Body of pancreas (tissue), 4 donors: ENCODE data around the gene ST14. TPM values are rescaled to one million over a fixed set of nuclear protein-coding genes. Genes with fewer than 3 reads are reported as not detected.

Experiments
- ATAC-seq: fragments of 150-250 bp; one replicate; pipeline ENCODE4 v1.9.1; 2016
- DNase-seq, 4 donors: peaks; one replicate each; pipeline ENCODE4 v3.0.0-alpha.2; 2019
- H3K27ac ChIP-seq, 4 donors: fragments of 200-600 bp; sonication (generic); 1 replicate in 3 of 4; 2 replicates in 1 of 4; pipeline versions ENCODE4 v1.5.1 to v1.6.1; 2016 to 2019; ENCODE audit warnings: mild to moderate bottlenecking in 1 of 4, mixed read lengths in 1 of 4, moderate library complexity in 1 of 4
- H3K27me3 ChIP-seq, 2 donors: fragments of 200-600 bp; sonication (generic); one replicate each; pipeline ENCODE4 v1.6.0; 2016; ENCODE audit warnings: mild to moderate bottlenecking in 1 of 2
- H3K36me3 ChIP-seq, 2 donors: fragments of 200-600 bp; sonication (generic); replicated peaks in 1 of 2; 2 replicates each; pipeline ENCODE4 v1.5.1; 2016; ENCODE audit warnings: low read depth in 2 of 2; ENCODE audit not compliant: insufficient read depth in 1 of 2
- H3K4me1 ChIP-seq: fragments of 200-600 bp; sonication (generic); one replicate; pipeline ENCODE4 v1.6.0; 2016
- H3K4me3 ChIP-seq, 2 donors: fragments of 200-600 bp; sonication (generic); 1 replicate in 1 of 2; 2 replicates in 1 of 2; pipeline ENCODE4 v1.5.1; 2016 to 2019
- H3K9me3 ChIP-seq, 3 donors: fragments of 200-600 bp; sonication (generic); 1 replicate in 2 of 3; 2 replicates in 1 of 3; pipeline ENCODE4 v1.5.1; 2016
- CTCF ChIP-seq, 7 experiments: fragments of 450-650 bp in 4 of 7; fragments of 200-600 bp in 3 of 7; sonication (generic) in 3 of 7; IDR thresholded peaks; one replicate each; pipeline ENCODE4 v1.5.1; 2016 to 2019; ENCODE audit warnings: antibody characterized with exemption in 7 of 7
- POLR2A ChIP-seq, 3 donors: fragments of 450-650 bp; IDR thresholded peaks; one replicate each; pipeline ENCODE4 v1.6.1; 2016; ENCODE audit warnings: antibody characterized with exemption in 3 of 3, mild to moderate bottlenecking in 2 of 3
- WGBS, 2 donors: methylation state at CpG; one replicate each; pipeline ENCODE4 v1.1.5; 2017; 5-methylcytosine and 5-hydroxymethylcytosine counted together
- intact Hi-C: fragments of 100-400 bp; cut with DNase I; formaldehyde crosslinking; loops from one replicate; pipeline ENCODE4 v1.15.1; 2023
- total RNA-seq, 2 donors: library from RNA; depleted of rRNA; stranded (reverse); fragments of >200 nt; gene quantifications; one replicate each; pipeline ENCODE4 v1.1.0, GENCODE V29; 2016

ST14 gene
- total RNA-seq, 2 donors from 2014 or later: 55.3 to 61.0 TPM

- peaks cover 15% of the 10 kb centered on the region for H3K4me1 ChIP-seq
- no peak for ATAC-seq
Observed at GRCh38 chr11:130151196-130151595, 8.4 kb upstream of the ST14 start.

GRCh38 chr11:130156108-130157022 is 3.2 kb upstream of the ST14 start:
- DNase-seq: no peak
- WGBS, 2 donors: 80 to 84% methylated on average over 11 of the region's 11 CpGs
- TF ChIP-seq POLR2A (IDR thresholded peaks at IDR 0.05) (no peak), CTCF (IDR thresholded peaks at IDR 0.05) (no peak)
- Histone ChIP-seq H3K9me3 (no peaks in the 10 kb centered on the region), H3K4me1 (peaks cover 13% of the 10 kb centered on the region), H3K27me3 (no peaks in the 10 kb centered on the region), H3K4me3 (no peak overlapping the region), H3K36me3 (no peaks in the 10 kb centered on the region), H3K27ac (no peak overlapping the region)
- ATAC-seq: no peak
- intact Hi-C loops: no loop called here

More at GRCh38 chr11:130151196-130151595, 8.4 kb upstream of the ST14 start:
- 75% methylated on average over 1 of the region's 1 CpG for WGBS, 2 donors
- Histone ChIP-seq H3K4me3 (no peak overlapping the region), H3K27ac (no peak overlapping the region), H3K36me3 (no peaks in the 10 kb centered on the region), H3K27me3 (no peaks in the 10 kb centered on the region), H3K9me3 (no peaks in the 10 kb centered on the region)
- DNase-seq: no peak
- no peak for TF ChIP-seq POLR2A (IDR thresholded peaks at IDR 0.05)
- TF ChIP-seq CTCF (IDR thresholded peaks at IDR 0.05): no peak
- intact Hi-C loops: no loop called here

GRCh38 chr11:130157101-130157500 is 2.5 kb upstream of the ST14 start:
- 92 to 95% methylated on average over 8 of the region's 8 CpGs for WGBS, 2 donors
- no peak for ATAC-seq
- no peak for DNase-seq
- no peaks in the 10 kb centered on the region for H3K9me3 ChIP-seq
- intact Hi-C loops: no loop called here
- no peak for TF ChIP-seq CTCF (IDR thresholded peaks at IDR 0.05)
- TF ChIP-seq POLR2A (IDR thresholded peaks at IDR 0.05): no peak
- no peak overlapping the region for H3K4me3 ChIP-seq
- no peaks in the 10 kb centered on the region for H3K27me3 ChIP-seq
- H3K36me3 ChIP-seq: no peaks in the 10 kb centered on the region
- no peak overlapping the region for H3K27ac ChIP-seq
- peaks cover 20% of the 10 kb centered on the region for H3K4me1 ChIP-seq

GRCh38 chr11:130157840-130158239 is 1.7 kb upstream of the ST14 start:
- 79 to 87% methylated on average over 3 of the region's 3 CpGs for WGBS, 2 donors
- intact Hi-C loops: no loop called here
- ATAC-seq (no peak), DNase-seq (no peak)
- Histone ChIP-seq H3K27ac (no peak overlapping the region), H3K9me3 (no peaks in the 10 kb centered on the region), H3K27me3 (no peaks in the 10 kb centered on the region), H3K4me3 (no peak overlapping the region), H3K4me1 (peaks cover 28% of the 10 kb centered on the region), H3K36me3 (no peaks in the 10 kb centered on the region)
- TF ChIP-seq CTCF (IDR thresholded peaks at IDR 0.05) (no peak), POLR2A (IDR thresholded peaks at IDR 0.05) (no peak)
